Lower lobe of right lung (tissue), 2 donors: ENCODE results near the gene LINC01488. TPM values are rescaled to one million over a fixed set of nuclear protein-coding genes. Genes with fewer than 3 reads are reported as not detected.

ENCODE experiments used
- ATAC-seq, 2 donors: fragments of 200-7000 bp; cut with Tn5 transposase; one replicate each; pipeline ENCODE4 v1.9.1; 2020 to 2022; ENCODE audit warnings: mild to moderate bottlenecking in 2 of 2, moderate library complexity in 2 of 2
- DNase-seq: peaks from one replicate; pipeline ENCODE4 v3.0.0-alpha.2; 2020
- H3K27ac ChIP-seq: fragments of 200-600 bp; one replicate; pipeline ENCODE4 v1.8.0; 2022
- H3K27me3 ChIP-seq: fragments of 200-600 bp; one replicate; pipeline ENCODE4 v1.8.0; 2022; ENCODE audit warnings: low read depth
- H3K36me3 ChIP-seq: fragments of 200-600 bp; one replicate; pipeline ENCODE4 v1.8.0; 2022; ENCODE audit warnings: mild to moderate bottlenecking
- H3K4me1 ChIP-seq: fragments of 200-600 bp; one replicate; pipeline ENCODE4 v1.8.0; 2022
- H3K4me3 ChIP-seq: fragments of 200-600 bp; one replicate; pipeline ENCODE4 v1.8.0; 2022; ENCODE audit warnings: mild to moderate bottlenecking
- H3K9me3 ChIP-seq: fragments of 200-600 bp; one replicate; pipeline ENCODE4 v1.8.0; 2022
- CTCF ChIP-seq: fragments of 200-600 bp; IDR thresholded peaks from one replicate; pipeline ENCODE4 v1.8.0; 2022; ENCODE audit warnings: antibody characterized with exemption, mild to moderate bottlenecking
- intact Hi-C: fragments of 100-400 bp; cut with DNase I; formaldehyde crosslinking; loops from one replicate; pipeline ENCODE4 v1.11.0; 2022
- long read RNA-seq: library from polyadenylated mRNA; unstranded; transcript quantifications from one replicate; pipeline ENCODE4 v2.0.0, GENCODE V29; 2021
- total RNA-seq: library from RNA; stranded (reverse); fragmentation: NEBNext Ultra II Directional; extraction: Animal tissue kit (Norgen Biotek cat#: 25700); gene quantifications from one replicate; pipeline ENCODE4 v1.2.1, GENCODE V29; 2021
- donor health status: DM: no; HTN: yes; CAD: no; lungs with severe emphysema.

The LINC01488 gene
- not detected for total RNA-seq
- long read RNA-seq: 0 reads

GRCh38 chr11:69481393-69481844, at the start of gene LINC01488:
Gene LINC01488, plus strand, starts transcription at chr11:69481663.
- Histone ChIP-seq H3K9me3 (no peaks in the 10 kb centered on the region), H3K36me3 (no peaks in the 10 kb centered on the region), H3K27ac (no peak within 1 kb of the TSS), H3K27me3 (no peaks in the 10 kb centered on the region), H3K4me3 (no peak within 1 kb of the TSS), H3K4me1 (peaks cover 9% of the 10 kb centered on the region)
- DNase-seq: peak; percentile 9
- intact Hi-C loops: no loop called here
- ATAC-seq: no peak
- TF ChIP-seq CTCF: no peak

DNA sequence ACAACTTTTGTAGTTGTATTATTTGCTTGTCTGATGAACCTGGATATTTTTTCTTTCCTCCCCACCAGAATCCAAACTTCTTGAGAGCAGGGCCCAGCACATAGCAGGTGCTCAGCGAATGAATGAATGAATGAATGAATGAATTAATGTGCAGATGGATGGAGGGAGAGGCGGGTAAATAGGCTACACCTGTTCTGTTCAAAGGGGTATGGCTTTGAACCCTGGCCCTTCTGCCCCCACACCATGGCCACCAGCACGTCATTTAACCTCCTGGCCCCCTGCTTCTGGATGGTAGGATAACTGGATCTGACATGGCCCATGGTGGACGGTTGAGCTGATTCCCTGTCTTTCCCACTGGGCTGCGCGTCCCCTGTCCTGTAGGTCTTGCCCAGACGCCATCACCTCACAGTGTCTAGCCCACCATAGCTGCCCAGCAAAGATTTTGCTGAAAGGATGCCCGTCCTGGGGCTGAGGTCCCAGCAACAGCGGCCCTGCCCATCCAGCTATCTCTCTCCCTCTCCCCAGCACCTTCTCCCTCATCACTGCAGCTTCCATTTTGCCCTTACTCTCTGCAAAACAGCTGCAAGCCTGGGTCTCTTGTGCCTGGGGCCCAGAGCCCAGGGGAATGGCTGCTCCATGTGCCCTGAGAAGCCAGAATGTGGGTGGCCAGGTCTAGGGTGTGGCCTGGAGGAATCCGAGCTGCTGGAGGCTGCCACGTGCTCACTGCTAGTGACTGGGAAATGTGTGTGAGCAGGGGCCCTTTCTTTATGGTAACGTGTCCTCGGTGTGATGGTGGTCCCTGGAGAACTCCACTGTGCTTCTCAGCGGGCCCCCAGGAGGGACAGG, 49.3 kb upstream of the LINC01488 start:
- ATAC-seq: no peak
- intact Hi-C loops: no loop called here

GRCh38 chr11:69433741-69434140, 47.7 kb upstream of the LINC01488 start:
- Histone ChIP-seq H3K9me3 (no peaks in the 10 kb centered on the region), H3K4me3 (no peak overlapping the region), H3K27ac (no peak overlapping the region), H3K4me1 (peaks cover 3% of the 10 kb centered on the region), H3K36me3 (no peaks in the 10 kb centered on the region), H3K27me3 (no peaks in the 10 kb centered on the region)
- no peak for TF ChIP-seq CTCF
- DNase-seq: no peak
- intact Hi-C loops: no loop called here
- no peak for ATAC-seq

More for the DNA sequence above, 49.3 kb upstream of the LINC01488 start:
- DNase-seq: peak; percentile 41
- H3K9me3 ChIP-seq: no peaks in the 10 kb centered on the region
- H3K27ac ChIP-seq: no peak overlapping the region
- no peak for TF ChIP-seq CTCF
- H3K36me3 ChIP-seq: no peaks in the 10 kb centered on the region
- no peak overlapping the region for H3K4me3 ChIP-seq
- H3K4me1 ChIP-seq: peaks cover 2% of the 10 kb centered on the region
- no peaks in the 10 kb centered on the region for H3K27me3 ChIP-seq

DNA sequence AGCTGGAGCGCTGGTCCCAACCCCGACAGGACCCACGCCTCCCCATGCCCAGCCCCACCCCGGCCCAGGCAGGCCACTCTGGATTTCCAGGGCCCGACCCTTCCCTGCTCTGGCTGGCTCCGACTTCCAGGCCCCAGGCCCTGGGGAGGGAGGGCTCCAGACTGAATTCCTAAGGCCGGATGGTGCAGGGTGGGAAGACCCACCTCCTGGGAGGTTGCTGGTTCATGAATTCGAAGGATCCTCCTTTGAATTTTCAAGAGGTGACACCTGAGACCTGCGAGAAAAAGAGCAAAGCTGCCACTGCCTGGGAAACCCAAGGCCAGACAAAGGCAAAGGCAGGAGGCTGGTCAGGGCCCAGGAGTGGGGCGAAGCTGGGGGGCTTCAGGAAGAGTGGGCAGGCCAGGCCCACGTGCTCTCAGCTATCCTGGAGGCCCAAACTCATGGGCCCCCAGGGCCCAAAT, 47.0 kb upstream of the LINC01488 start:
- Histone ChIP-seq H3K27ac (no peak overlapping the region), H3K4me1 (peaks cover 3% of the 10 kb centered on the region), H3K4me3 (no peak overlapping the region), H3K9me3 (no peaks in the 10 kb centered on the region), H3K27me3 (no peaks in the 10 kb centered on the region), H3K36me3 (no peaks in the 10 kb centered on the region)
- no peak for TF ChIP-seq CTCF
- intact Hi-C loops: no loop called here
- DNase-seq: peak; percentile 30
- ATAC-seq: no peak

- intact Hi-C loops: no loop called here
- TF ChIP-seq CTCF: no peak
- Histone ChIP-seq H3K4me3 (no peak overlapping the region), H3K4me1 (peaks cover 3% of the 10 kb centered on the region), H3K36me3 (no peaks in the 10 kb centered on the region), H3K27me3 (no peaks in the 10 kb centered on the region), H3K9me3 (no peaks in the 10 kb centered on the region), H3K27ac (no peak overlapping the region)
- DNase-seq: peak; percentile 32
- ATAC-seq: no peak
Observed at GRCh38 chr11:69435161-69435986, 46.1 kb upstream of the LINC01488 start.
